NB4 (cell line): Measurements from ENCODE around the gene DPH3.

Source experiments
- CTCF ChIP-seq: IDR thresholded peaks from one replicate; pipeline ENCODE4 v1.5.1; 2012; ENCODE audit warnings: low read depth, low read length
- MAX ChIP-seq: IDR thresholded peaks from 2 replicates; pipeline ENCODE4 v1.6.1; 2011; ENCODE audit warnings: low read depth, low read length
- POLR2A ChIP-seq: IDR thresholded peaks from 2 replicates; pipeline ENCODE4 v1.6.1; 2011; ENCODE audit warnings: mild to moderate bottlenecking; ENCODE audit not compliant: insufficient read length; ENCODE audit errors: extremely low read depth

GRCh38 chr3:16216373-16216935, 48.3 kb downstream of the DPH3 start:
- TF ChIP-seq CTCF, result no peak
- TF ChIP-seq MAX, result no peak
- no peak for TF ChIP-seq POLR2A
